ENCODE measurements around the gene GLDN. TPM values are rescaled to one million over a fixed set of nuclear protein-coding genes. Genes with fewer than 3 reads are reported as not detected.
A peak's percentile ranks its signal among the peaks of the same experiment; 100 is the strongest.

The GLDN gene
- total and polyA plus RNA-seq, 2 of the 8 experiments (the other 6 are each of a cell fraction or from before 2014, with no cell fraction given), result 0.24 to 0.50 TPM

GRCh38 chr15:51314391-51315337 is 26.8 kb upstream of the GLDN start:
- Histone ChIP-seq H4K20me1 (replicated peaks in 1 of 2; ENCODE audit: control insufficient read depth in 1 of 2, insufficient read depth in 2 of 2, low read length in 2 of 2) (no peaks in the 10 kb centered on the region), H3K36me3 (ENCODE audit: control insufficient read depth in 2 of 4, insufficient read depth in 4 of 4, low read length in 3 of 4) (no peaks in the 10 kb centered on the region; a peak in 2 of 8 replicates), H2AFZ (ENCODE audit: low read length) (no peak overlapping the region), H2BK12ac (ENCODE audit: low read depth, low read length) (no peak overlapping the region), H3K23ac (ENCODE audit: insufficient read length) (no peak overlapping the region), H3K4me2 (ENCODE audit: insufficient read depth in 1 of 2, low read depth in 2 of 2, low read length in 2 of 2) (no peak overlapping the region), H4K8ac (ENCODE audit: extremely low read depth, insufficient read depth, low read length) (no peak overlapping the region), H3K79me2 (ENCODE audit: control insufficient read depth in 1 of 2, insufficient read depth in 2 of 2, low read length in 2 of 2) (no peaks in the 10 kb centered on the region), H3K27ac (ENCODE audit: low read depth, low read length) (no peak overlapping the region), H2BK15ac (ENCODE audit: low read length) (0 out of 2 replicates have a peak overlapping the region, but pooled peaks have one; percentile 14), H3K9ac (replicated peaks in 1 of 4; ENCODE audit: extremely low read depth in 1 of 4, low read depth in 3 of 4, low read length in 3 of 4) (no peak overlapping the region), H3K4ac (replicated peaks; ENCODE audit: insufficient read length, low read depth, low read length) (no peak overlapping the region), H3K56ac (replicated peaks; ENCODE audit: insufficient read length, low read depth, low read length) (no peak overlapping the region), H4K5ac (ENCODE audit: insufficient read length, low read depth, low read length) (no peak overlapping the region), H3K4me1 (replicated peaks in 1 of 4; ENCODE audit: control insufficient read depth in 3 of 4, insufficient read depth in 4 of 4, low read length in 3 of 4) (no peaks in the 10 kb centered on the region), H2AK5ac (ENCODE audit: low read depth, low read length) (no peak overlapping the region), H3K14ac (ENCODE audit: insufficient read length) (no peak overlapping the region), H3K9me3 (ENCODE audit: insufficient read depth in 2 of 2, low read depth in 1 of 2, low read length in 1 of 2) (no peaks in the 10 kb centered on the region), H3K27me3 (replicated peaks in 1 of 4; ENCODE audit: control insufficient read depth in 3 of 4, extremely low read depth in 1 of 4, insufficient read depth in 3 of 4, low read length in 3 of 4) (no peaks in the 10 kb centered on the region), H2BK20ac (ENCODE audit: low read length) (no peak overlapping the region), H3K23me2 (ENCODE audit: low read depth, low read length) (no peaks in the 10 kb centered on the region), H3K79me1 (ENCODE audit: low read depth, low read length) (no peaks in the 10 kb centered on the region), H3K18ac (ENCODE audit: extremely low read depth, low read length) (no peak overlapping the region), H3K4me3 (ENCODE audit: extremely low read depth in 1 of 4, insufficient read depth in 2 of 4, low read depth in 3 of 4, low read length in 4 of 4) (no peak overlapping the region), H2BK5ac (ENCODE audit: low read depth, low read length) (no peak overlapping the region), H4K91ac (replicated peaks; ENCODE audit: insufficient read length, low read length) (no peak overlapping the region), H2BK120ac (replicated peaks; ENCODE audit: low read depth, low read length) (no peak overlapping the region)
- no peak for TF ChIP-seq CBX8 (IDR thresholded peaks at IDR 0.05; ENCODE audit: borderline replicate concordance, low read depth, low read length)
- TF ChIP-seq GTF2F1 (IDR thresholded peaks at IDR 0.05; ENCODE audit: borderline replicate concordance, low read depth, low read length), result no peak
- no peak for TF ChIP-seq EGR1 (IDR thresholded peaks at IDR 0.05; ENCODE audit: borderline replicate concordance, low read depth, low read length)
- no peak for TF ChIP-seq SIX5 (IDR thresholded peaks at IDR 0.05; ENCODE audit: low read depth, low read length)
- no peak for TF ChIP-seq KDM4A (IDR thresholded peaks at IDR 0.05; ENCODE audit: low read depth, low read length, severe bottlenecking)
- TF ChIP-seq JUN (IDR thresholded peaks at IDR 0.05; ENCODE audit: low read depth, low read length), result no peak
- no peak for TF ChIP-seq CHD1 (IDR thresholded peaks at IDR 0.05; ENCODE audit: low read depth, low read length)
- no peak for TF ChIP-seq MAFK (IDR thresholded peaks at IDR 0.05; ENCODE audit: low read depth, low read length)
- TF ChIP-seq CTBP2 (IDR thresholded peaks at IDR 0.05; ENCODE audit: borderline replicate concordance, insufficient read depth, insufficient read length, low read length), result no peak
- TF ChIP-seq YY1 (IDR thresholded peaks at IDR 0.05; ENCODE audit: low read depth, low read length), result no peak
- no peak for DNase-seq (ENCODE audit: low read depth in 1 of 2, low spot score in 2 of 2)
- FAIRE-seq, result no peak
- WGBS, 2 experiments (ENCODE audit: extremely low coverage in 1 of 2, insufficient coverage in 1 of 2, insufficient read length in 1 of 2, insufficient replicate concordance in 2 of 2, low coverage in 1 of 2, low lambda C conversion rate in 2 of 2, missing lambda C conversion rate in 1 of 2), result 91% methylated on average over 10 of the region's 10 CpGs; no CpG with 5 or more reads in 1 of the 2 experiments
- ChIA-PET CTCF (ENCODE audit: partially characterized antibody) (interaction anchor here (0.6 to 0.8 kb wide), 3 partner anchors 8 to 68 kb away, joined by 3 read pairs; no protein-coding TSS in a partner anchor), POLR2A (ENCODE audit: partially characterized antibody) (no interaction called here)
